ENCODE measurements around the gene SKP1.

GRCh38 chr5:134223406-134224248 lies 46.9 kb upstream of the SKP1 start:
- TF ChIP-seq CTCF (conservative IDR thresholded peaks at IDR 0.05 in 1 of 2, IDR thresholded peaks at IDR 0.05 in 1 of 2; ENCODE audit: extremely low read depth in 1 of 2, insufficient read depth in 1 of 2, low read depth in 1 of 2, low read length in 2 of 2) = no peak
- no peak for TF ChIP-seq EZH2 (IDR thresholded peaks at IDR 0.05; ENCODE audit: borderline replicate concordance, low read length)
